IMR-90 (cell line): Measurements from ENCODE around the gene ZNF232.
"Not testable (repeated sequence)": the region's sequence is repeated elsewhere in the genome, so short reads cannot be mapped to it uniquely, and the experiment has no call there.

Experiments
- BHLHE40 ChIP-seq: fragments of 150-350 bp; IDR thresholded peaks from 2 replicates; pipeline ENCODE4 v1.6.1; 2016; ENCODE audit warnings: mild to moderate bottlenecking, low read depth, low read length
- CEBPB ChIP-seq: IDR thresholded peaks from 2 replicates; pipeline ENCODE4 v1.6.1; 2012; ENCODE audit warnings: low read depth, low read length, improper control_type of control experiment
- CHD1 ChIP-seq: IDR thresholded peaks from 2 replicates; pipeline ENCODE4 v1.6.1; 2012; ENCODE audit warnings: low read depth, low read length, improper control_type of control experiment
- CTCF ChIP-seq: conservative IDR thresholded peaks from 2 replicates; pipeline ENCODE4 v1.5.1; 2012; ENCODE audit warnings: mild to moderate bottlenecking, low read depth, low read length, improper control_type of control experiment
- ELK1 ChIP-seq: fragments of 150-350 bp; IDR thresholded peaks from 2 replicates; pipeline ENCODE4 v1.6.1; 2016; ENCODE audit warnings: low read depth, mild to moderate bottlenecking, low read length, moderate library complexity, borderline replicate concordance
- MAFK ChIP-seq: IDR thresholded peaks from 2 replicates; pipeline ENCODE4 v1.6.1; 2012; ENCODE audit warnings: low read depth, low read length, improper control_type of control experiment
- MXI1 ChIP-seq: IDR thresholded peaks from 2 replicates; pipeline ENCODE4 v1.6.1; 2012; ENCODE audit warnings: low read depth, mild to moderate bottlenecking, low read length, moderate library complexity, borderline replicate concordance
- NFE2L2 ChIP-seq: fragments of 150-350 bp; IDR thresholded peaks from 2 replicates; pipeline ENCODE4 v1.6.1; 2016; ENCODE audit warnings: low read depth, mild to moderate bottlenecking, low read length
- POLR2A ChIP-seq: IDR thresholded peaks from 2 replicates; pipeline ENCODE4 v1.6.1; 2012; ENCODE audit warnings: mild to moderate bottlenecking, low read depth, low read length
- RAD21 ChIP-seq: IDR thresholded peaks from 2 replicates; pipeline ENCODE4 v1.6.1; 2012; ENCODE audit warnings: low read length, improper control_type of control experiment
- RCOR1 ChIP-seq: IDR thresholded peaks from 2 replicates; pipeline ENCODE4 v1.6.1; 2012; ENCODE audit warnings: mild to moderate bottlenecking, low read length, improper control_type of control experiment; ENCODE audit not compliant: insufficient replicate concordance
- RFX5 ChIP-seq: IDR thresholded peaks from 2 replicates; pipeline ENCODE4 v1.8.0; 2012; ENCODE audit warnings: low read depth, mild to moderate bottlenecking, low read length, moderate library complexity
- SMC3 ChIP-seq: fragments of 150-350 bp; IDR thresholded peaks from 2 replicates; pipeline ENCODE4 v1.6.1; 2016; ENCODE audit warnings: low read depth, mild to moderate bottlenecking, antibody characterized with exemption, low read length, moderate library complexity

GRCh38 chr17:5142877-5143276 lies 31.2 kb upstream of the ZNF232 start:
- TF ChIP-seq POLR2A, ELK1, BHLHE40, CTCF, RAD21, MXI1, NFE2L2, MAFK, SMC3, CEBPB, CHD1, RFX5, RCOR1: not testable (repeated sequence)
